Umbilical cord (tissue), 2 donors: ENCODE data around the gene TCERG1. TPM values are rescaled to one million over a fixed set of nuclear protein-coding genes. Genes with fewer than 3 reads are reported as not detected.
A peak's percentile ranks its signal among the peaks of the same experiment; 100 is the strongest.

ENCODE experiments used
- DNase-seq: peaks from one replicate; pipeline ENCODE4 v3.0.0-alpha.2; 2015; ENCODE audit warnings: low spot score
- total RNA-seq: library from RNA; depleted of rRNA; stranded (reverse); fragments of >200 nt; gene quantifications from one replicate; pipeline ENCODE4 v1.2.3, GENCODE V29; 2014; ENCODE audit warnings: low replicate concordance; ENCODE audit not compliant: insufficient read depth

Gene TCERG1
- total RNA-seq, 1 donor from 2014 or later: 105 TPM

- no peak for DNase-seq
Observed at GRCh38 chr5:146457431-146457830, 10.3 kb downstream of the TCERG1 start.

- DNase-seq: no peak
Observed at GRCh38 chr5:146458894-146459293, 11.8 kb downstream of the TCERG1 start.

GRCh38 chr5:146461319-146461718, 14.2 kb downstream of the TCERG1 start:
- DNase-seq: no peak

- no peak for DNase-seq
Observed at GRCh38 chr5:146463446-146463845, 16.3 kb downstream of the TCERG1 start.

- peak; percentile 33 for DNase-seq
Observed at GRCh38 chr5:146466521-146467349, 19.6 kb downstream of the TCERG1 start.

GRCh38 chr5:146467760-146468159, 20.6 kb downstream of the TCERG1 start:
- no peak for DNase-seq

GRCh38 chr5:146474065-146474464, 26.9 kb downstream of the TCERG1 start:
- no peak for DNase-seq

GRCh38 chr5:146475190-146475780, 28.2 kb downstream of the TCERG1 start:
- DNase-seq: no peak

- DNase-seq: no peak
Observed at GRCh38 chr5:146475906-146476305, 28.8 kb downstream of the TCERG1 start.

- no peak for DNase-seq
Observed at GRCh38 chr5:146482775-146483174, 35.6 kb downstream of the TCERG1 start.

GRCh38 chr5:146484714-146485391, 37.7 kb downstream of the TCERG1 start:
- DNase-seq: no peak

GRCh38 chr5:146490089-146490843, 43.1 kb downstream of the TCERG1 start:
- DNase-seq: peak; percentile 12

- no peak for DNase-seq
Observed at GRCh38 chr5:146494656-146495055, 47.5 kb downstream of the TCERG1 start.

- no peak for DNase-seq
Observed at GRCh38 chr5:146499680-146500079, 52.5 kb downstream of the TCERG1 start.

GRCh38 chr5:146507428-146507827, 60.3 kb downstream of the TCERG1 start:
- DNase-seq: no peak

GRCh38 chr5:146510559-146511125, 63.5 kb downstream of the TCERG1 start:
- DNase-seq: no peak

- DNase-seq: no peak
Observed at GRCh38 chr5:146513462-146513861, 66.3 kb downstream of the TCERG1 start.

- DNase-seq: no peak
Observed at GRCh38 chr5:146514575-146514974, 67.4 kb downstream of the TCERG1 start.

- no peak for DNase-seq
Observed at GRCh38 chr5:146515473-146516150, 68.5 kb downstream of the TCERG1 start.

GRCh38 chr5:146516151-146516475, 69.0 kb downstream of the TCERG1 start, which contains the start of gene GPR151:
Gene GPR151 (minus strand): TSS chr5:146516190. CDS start chr5:146516113, 77 bp downstream.
- no peak for DNase-seq

- DNase-seq: no peak
Observed at GRCh38 chr5:146519554-146519953, 72.4 kb downstream of the TCERG1 start.
